ENCODE results near the gene LDB1.

Gene LDB1

DNA sequence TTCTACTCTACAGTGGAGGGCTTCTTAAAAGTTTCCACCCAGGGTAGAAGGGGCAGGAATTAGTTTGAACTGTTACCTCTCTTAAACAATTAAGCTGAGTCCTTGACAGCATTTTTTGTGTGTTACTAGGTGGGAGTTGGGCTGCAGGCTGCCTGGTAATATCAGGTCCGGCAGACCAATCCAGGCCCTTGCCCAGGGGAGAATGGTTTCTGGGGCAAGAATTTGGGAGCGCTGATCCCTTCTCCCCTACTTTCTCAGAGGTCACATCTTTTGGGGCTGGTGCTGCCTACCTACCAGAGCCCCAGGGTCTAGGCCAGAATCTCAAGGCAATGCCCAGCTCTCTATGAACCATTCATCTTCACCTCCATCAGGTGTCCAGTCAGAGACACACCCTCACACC is 14.2 kb upstream of the LDB1 start:
- DNase-seq, result no peak

DNA sequence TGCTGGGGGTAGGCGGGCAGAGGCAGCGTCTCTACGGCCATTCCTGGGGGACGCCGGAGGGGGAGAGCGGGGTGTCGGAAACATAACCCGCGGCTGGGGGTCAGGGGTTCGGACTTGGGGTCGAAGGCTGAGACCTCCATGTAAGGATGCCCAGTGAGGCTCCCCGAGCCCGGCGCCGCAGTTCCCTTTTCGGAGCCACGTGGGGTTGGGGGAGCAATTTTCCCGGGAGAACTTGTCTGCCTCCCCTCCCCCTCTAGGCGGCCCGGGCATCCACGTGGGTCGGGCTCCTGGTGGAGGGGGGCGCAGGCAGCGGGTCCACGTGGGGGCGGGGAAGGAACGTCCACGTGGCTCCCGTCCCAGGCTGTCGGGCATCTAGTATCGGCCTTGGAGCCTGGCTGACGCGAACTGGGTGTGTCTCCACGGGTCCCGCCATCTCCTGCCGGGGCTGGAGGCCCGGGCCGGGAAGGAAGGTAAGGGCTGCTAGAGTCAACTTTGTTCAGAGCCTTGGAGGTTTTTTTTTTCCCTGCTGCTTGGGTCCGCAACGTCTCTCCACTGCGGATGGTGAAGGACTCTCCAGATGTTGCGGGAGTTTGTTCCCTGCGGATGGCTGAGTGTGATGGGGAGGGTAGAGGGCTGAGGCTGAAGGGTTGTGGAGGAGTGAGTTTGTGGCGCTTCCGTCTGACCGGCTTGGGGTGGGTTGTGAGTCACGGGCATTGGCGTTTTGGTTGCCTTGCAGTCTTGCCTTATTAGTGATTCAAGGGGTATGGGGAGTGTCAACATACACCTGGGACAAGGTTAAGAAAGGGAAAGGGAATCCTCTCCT is 13.4 kb upstream of the LDB1 start:
- peak; percentile 3 for DNase-seq

DNA sequence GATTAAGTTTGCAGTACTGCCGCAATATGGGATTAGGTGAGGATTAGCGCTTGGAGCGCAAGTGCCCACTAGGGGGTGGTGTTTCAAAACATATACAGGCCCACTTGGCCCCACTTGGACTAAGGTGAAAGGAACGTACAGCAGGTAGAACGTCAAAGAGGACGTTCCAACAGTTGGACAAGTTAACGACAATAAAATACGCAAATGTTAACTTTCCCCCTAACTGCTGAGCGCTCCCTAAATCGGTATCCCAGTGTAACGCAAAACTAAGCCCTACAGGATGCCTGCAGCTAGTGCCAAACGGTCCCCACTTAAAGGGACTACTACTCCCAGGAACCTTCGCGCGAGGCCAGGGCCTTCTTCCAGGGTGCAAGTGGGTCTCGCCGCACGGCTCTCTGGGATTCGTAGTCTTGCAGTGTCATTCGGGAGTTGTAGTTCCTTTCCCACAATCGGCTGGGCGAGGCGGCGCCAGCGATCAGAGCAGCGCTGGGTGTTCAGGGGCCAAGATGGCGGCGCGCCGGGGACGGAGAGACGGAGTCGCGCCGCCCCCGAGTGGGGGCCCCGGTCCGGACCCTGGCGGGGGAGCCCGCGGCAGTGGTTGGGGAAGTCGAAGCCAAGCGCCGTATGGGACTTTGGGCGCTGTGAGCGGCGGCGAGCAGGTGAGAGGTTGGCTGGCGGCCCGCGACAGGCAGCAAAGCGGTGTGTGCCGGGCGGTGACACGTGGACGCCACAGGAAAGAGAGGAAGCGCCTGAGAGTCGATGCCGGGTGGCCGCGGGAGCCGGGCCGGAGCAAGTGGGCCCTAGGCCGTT is 12.6 kb upstream of the LDB1 start, which contains the start of gene PPRC1:
TSS of gene PPRC1 (plus strand) at position 478 of the 810 bp plus-strand sequence. CDS start at position 507, 29 bp downstream.
- DNase-seq, result peak; percentile 91

DNA sequence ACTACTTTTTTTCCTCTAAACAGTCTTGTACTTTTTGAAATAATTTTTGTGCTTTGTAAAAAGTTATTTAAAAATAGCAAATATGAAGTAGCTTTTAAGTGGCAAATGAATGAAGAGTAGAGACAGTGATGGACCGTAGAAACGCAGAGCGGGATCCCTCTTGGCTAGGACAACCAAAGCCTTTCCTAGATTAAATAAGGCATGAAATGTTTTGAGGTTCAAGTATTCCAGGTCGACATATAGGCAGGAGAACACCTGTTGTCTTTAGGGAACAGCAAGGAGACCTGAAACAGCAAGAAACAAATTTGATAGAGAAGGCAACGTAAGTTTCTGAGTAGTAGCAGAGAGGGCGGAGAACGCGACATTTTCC is 12.0 kb upstream of the LDB1 start:
- DNase-seq, result no peak

DNA sequence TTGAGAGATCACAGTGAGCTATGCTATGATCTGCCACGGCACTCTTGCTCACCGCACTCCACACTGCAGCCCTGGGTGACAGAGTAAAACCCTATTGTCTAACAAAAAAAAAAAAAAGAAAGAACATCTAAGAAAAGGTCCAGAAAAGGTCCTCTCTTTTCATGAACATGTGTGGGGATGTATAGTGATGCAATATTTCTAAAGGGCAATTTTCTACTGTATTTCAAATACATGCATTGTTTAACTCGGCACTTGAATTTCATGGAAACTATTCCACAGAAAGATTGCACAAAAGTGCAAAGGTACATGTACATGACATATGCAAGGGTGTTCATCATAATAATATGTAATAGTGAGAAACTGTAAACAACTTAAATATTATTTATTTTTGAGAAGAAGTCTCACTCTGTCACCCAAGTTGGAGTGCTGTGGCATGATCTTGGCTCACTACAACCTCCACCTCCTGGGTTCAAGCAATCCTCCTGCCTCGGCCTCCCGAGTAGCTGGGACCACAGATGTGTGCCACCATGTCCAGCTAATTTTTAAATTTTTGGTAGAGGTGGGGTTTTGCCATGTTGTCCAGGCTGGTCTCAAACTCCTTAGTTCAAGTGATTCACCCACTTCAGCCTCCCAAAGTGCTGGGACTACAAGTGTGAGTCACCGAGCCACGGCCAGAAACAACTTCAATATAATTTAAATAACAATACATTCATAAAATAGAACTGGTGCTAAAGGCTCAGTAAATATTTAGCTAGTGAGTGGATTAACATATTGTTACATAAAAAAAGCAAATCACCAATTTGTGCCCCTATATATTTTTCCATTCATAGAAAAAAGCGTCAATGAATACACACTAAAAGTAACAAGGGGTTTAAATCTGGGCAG is 11.4 kb upstream of the LDB1 start:
- DNase-seq, result no peak

DNA sequence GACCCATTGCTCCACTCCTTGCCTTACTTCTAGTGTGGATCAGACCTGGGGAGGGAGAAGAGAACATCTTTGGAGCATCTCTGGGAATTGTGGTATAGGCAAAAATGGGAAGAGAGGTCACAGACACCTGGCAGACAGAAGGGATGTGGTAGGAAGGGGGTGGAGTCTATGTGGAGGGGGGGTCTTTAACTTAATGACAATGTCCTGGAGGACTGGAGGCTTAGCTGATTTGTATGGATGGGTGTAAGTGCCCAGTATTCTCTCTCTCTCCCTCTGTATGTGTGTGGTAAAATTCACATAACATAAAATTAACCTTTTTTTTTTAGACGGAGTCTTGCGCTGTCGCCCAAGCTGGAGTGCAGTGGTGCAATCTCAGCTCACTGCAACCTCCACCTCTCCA is 3.1 kb upstream of the LDB1 start:
- no peak for DNase-seq

DNA sequence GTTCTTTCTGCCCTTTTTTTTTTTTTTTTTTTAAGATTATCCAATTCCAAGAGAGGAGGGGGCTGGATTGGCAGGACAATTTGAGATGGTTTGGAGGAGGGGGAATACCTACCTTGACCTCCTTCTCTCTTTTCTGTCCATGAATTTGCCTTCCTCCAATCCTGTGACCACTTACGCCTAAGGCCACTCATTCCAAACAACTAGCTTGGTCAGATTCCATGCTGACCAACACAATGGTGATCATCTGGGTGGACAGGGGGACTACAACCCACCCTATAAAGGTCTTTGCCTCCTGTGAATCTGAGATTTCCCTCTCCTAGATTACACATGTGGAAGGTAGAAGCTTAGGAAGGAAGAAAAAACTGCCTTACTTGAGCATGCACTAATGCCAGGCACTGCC is 2.3 kb upstream of the LDB1 start:
- DNase-seq, result no peak

DNA sequence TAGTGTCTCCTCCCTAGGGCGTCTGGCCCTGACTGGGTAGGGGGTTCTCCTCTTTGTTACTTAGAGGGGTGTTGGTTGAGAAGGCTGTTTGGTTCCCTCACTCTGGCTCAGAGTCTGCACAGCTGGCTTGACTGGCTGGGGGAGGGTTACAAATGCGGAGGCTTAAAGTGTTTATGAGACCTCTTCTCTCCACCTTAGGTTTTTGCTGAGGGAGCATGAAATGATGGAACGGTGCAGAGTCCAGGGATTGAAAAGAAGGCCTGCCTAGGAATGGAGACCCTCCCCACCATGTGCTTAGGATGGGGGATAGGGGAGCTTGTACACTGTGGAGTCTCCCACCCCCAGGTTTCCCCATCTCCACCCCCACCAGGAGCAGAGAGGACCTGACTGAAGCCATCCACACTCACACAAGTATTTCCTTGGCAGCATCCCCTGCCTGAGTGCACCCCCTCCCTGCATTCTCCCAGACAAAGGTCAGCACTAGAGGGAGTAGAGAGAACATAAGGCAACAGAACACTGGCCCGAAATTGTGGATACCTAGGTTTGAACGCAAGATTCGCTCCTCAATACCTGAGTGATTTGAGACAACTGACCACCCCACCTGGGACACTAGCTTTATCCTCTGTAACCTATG is 1.7 kb upstream of the LDB1 start:
- peak; percentile 51 for DNase-seq

DNA sequence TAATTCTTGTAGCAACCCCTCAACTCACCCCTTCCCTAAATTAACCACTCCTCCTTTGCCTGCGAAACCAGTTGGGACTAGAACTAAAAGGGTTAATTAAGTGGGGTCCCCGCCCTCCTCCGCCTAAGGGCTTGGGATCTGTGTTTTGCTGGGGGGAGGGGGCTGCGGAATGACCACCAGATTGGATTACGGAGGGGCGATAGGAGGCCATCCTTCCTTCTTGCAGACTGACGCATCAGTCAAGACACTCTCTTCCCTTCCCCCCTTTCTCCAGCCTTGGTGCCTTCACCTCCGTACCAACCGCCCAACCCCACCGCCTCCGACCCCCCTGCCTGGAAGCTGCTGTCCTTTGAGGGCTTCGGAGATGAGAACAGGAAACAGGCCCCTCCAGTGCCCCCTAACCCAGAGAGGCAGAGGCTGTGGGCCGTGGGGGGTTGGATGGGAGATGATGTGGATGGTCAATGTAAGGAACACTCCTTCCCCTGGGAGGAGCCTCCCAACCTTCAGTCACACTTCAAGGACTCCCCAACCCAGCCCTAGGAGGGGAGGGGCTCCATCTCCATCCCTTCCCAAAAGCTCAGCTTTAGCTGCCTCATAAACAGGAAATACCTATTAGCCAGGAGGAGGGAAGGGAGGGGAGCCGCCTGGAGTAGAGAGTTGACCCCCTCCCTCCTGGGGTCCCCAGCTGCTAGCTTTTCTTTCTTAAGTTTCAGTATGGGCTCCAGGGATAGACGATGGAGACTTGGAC is 997 bp upstream of the LDB1 start:
- DNase-seq, result peak; percentile 55

DNA sequence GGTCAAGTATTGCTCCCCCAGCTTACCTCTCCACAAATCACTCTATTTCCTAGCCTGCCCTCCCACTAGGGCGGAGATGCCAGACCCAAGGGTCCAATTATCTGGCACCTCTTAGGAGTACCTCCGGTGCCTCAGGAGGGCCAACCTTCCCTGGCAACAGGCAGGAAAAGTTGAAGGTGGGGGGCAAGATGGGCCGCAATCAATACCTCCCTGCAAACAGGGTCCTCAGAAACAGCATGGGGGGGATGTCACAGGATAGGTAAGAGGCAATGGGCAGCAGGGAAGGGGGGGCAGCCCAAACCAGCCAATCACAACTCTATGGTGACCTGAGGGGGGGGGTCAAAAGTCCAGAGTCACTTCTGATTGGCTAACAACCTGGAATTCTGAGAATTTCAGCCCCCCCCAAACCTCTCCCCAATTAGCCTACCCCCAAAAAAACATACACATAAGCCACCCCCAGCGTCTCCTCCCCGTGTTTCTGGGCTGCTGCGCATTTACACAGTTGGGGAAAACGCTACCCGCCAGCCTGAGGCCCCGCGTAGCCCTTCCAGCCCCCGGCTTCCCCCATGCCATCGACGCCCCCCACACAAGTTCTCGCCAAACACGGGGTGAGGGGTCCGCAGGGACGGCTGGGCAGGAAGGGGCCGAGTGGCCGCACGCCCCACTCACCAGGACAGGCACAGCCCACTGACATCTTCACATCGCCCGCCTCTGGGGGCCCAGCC is 589 bp downstream of the LDB1 start:
- no peak for DNase-seq

GRCh38 chr10:102118867-102119266 is 1.3 kb downstream of the LDB1 start:
- no peak for DNase-seq

DNA sequence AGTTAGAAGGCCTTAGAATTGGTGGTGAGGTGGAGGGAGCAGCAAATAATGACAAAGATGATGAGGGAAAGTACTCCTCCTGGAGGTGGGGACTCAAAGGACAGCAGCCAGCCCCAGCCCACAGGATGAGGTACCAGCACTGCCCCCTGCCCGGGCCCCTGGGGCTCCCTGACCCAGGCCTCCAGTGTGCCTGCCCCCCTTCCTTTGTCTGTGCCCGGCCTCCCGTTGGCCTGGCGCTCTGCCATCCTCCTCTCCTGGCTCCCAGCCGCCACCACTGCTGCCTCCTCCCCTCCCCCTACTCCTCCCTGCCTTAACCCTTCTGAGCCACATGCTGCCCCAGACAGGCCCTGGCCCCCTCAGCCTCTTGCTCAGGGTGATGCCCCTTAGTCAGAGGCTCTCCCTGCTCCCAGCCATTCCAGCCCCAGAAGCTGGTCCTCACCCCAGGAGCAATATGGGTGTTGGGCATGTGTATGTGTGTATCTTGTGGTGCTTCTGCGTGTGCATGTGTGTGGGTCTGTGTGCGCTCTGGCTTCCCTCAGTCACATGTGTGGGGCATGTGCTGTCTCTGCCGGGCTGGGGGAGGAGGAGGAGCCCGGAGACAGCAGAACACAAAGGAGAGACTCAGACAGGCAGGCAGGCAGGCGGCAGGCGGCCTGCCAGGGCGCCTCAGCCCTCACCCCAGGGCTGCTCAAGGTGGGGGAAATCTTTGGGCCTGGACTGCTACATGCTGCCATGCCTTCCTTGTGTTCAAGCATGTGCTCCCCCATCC is 2.6 kb downstream of the LDB1 start:
- peak; percentile 74 for DNase-seq

DNA sequence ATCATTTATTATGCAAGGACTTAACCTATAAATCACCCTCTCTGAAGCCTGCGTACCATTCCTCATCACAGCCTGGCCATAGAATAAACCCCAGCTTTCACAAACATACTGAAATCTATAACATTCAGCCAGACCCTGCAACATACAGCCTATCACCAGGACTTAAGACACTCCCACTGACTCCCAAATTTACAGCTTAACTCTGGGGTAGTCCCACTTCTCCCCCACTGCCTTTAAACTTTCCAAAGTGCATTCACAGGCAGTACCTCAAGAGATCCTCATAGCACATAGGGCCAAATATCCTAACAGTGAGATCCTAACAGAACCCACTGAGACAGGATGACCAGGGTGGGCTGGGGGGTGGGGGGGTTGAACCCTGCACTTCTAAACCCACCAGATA is 3.5 kb downstream of the LDB1 start:
- DNase-seq, result no peak

DNA sequence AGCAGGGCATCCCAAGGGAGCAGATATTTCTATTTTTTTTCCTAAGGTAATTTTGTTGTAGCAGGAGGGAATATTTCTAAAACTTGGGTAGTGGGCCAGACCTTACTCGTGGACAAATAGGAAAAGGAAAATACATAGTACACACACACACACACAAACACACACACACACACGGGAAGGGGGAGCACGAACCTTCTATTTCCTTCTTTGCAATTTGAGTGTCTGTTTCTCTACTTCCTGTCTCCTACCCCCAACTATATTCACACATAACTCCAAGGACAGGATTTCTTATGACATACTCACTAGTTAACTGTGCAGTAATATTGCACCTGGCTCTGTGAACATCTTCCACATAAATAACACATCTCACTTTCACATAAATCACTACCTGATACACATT is 4.4 kb downstream of the LDB1 start:
- DNase-seq, result no peak

- DNase-seq, result peak; percentile 38
Observed at GRCh38 chr10:102114861-102115618, 5.1 kb downstream of the LDB1 start.

GRCh38 chr10:102113956-102114857 is 6.0 kb downstream of the LDB1 start:
- DNase-seq, result no peak

DNA sequence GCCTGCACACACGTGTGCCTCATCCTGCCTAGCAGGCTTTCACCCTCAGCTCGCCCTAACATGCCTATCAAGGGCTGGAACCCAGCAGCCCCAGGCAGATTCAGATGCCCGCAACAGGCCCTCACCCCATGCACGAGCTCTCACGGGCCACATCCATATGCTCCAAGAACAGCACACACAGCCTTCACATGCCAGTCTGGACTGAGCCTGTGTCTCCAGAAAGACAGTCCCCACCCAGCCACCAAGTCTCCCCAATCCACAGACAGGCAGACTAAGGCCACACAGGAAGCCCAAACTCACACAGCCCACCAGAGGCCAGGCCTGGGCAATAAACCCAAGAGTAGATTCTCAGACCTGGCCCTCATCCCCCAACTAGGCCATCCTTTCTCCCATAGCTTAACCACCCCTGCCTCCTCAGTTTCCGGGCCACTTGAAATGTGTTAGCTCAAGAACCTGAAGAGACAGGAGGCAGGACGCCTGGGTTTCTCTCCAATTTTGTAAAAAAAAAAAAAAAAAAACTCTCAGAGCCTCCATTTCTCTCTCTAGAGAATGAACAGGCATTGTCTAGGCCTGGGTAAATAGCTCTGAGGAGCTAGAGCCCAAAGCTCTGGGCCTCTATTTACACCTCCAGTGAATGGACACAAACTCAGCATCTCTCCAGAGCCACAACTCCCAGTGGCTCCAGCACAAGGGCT is 6.8 kb downstream of the LDB1 start:
- DNase-seq, result no peak

All from DMS79 treated with DMSO at 0.1 percent for 48 hours (cell line).